ENCODE measurements around the gene ADGRE1.
"Not testable (repeated sequence)": the region's sequence is repeated elsewhere in the genome, so short reads cannot be mapped to it uniquely, and the experiment has no call there.

Gene ADGRE1

GRCh38 chr19:6887316-6887715 lies at the start of gene ADGRE1:
TSS of gene ADGRE1 (plus strand) at chr19:6887579. CDS start at chr19:6887609, 30 bp downstream.
- no peak for DNase-seq

GRCh38 chr19:6838062-6838655 lies 49.2 kb upstream of the ADGRE1 start:
- DNase-seq, result no peak

- DNase-seq, result no peak
Measured at GRCh38 chr19:6842871-6843607, 44.3 kb upstream of the ADGRE1 start.

GRCh38 chr19:6847828-6848200 lies 39.6 kb upstream of the ADGRE1 start:
- no peak for DNase-seq

GRCh38 chr19:6848986-6849385 lies 38.4 kb upstream of the ADGRE1 start:
- DNase-seq, result no peak

GRCh38 chr19:6849876-6850275 lies 37.5 kb upstream of the ADGRE1 start:
- DNase-seq, result no peak

- no peak for DNase-seq
Measured at GRCh38 chr19:6851359-6851758, 36.0 kb upstream of the ADGRE1 start.

GRCh38 chr19:6852001-6852400 lies 35.4 kb upstream of the ADGRE1 start:
- DNase-seq, result no peak

GRCh38 chr19:6853868-6854267 lies 33.5 kb upstream of the ADGRE1 start:
- no peak for DNase-seq

- no peak for DNase-seq
Measured at GRCh38 chr19:6854758-6855157, 32.6 kb upstream of the ADGRE1 start.

GRCh38 chr19:6856749-6857372 lies 30.5 kb upstream of the ADGRE1 start:
- peak in 18 of 51 donors; percentile 0 to 34 (median 12) for DNase-seq

GRCh38 chr19:6861683-6862286 lies 25.6 kb upstream of the ADGRE1 start:
- DNase-seq, result no peak

- DNase-seq, result peak in 47 of 51 donors; percentile 1 to 73 (median 38)
Measured at GRCh38 chr19:6862673-6863078, 24.7 kb upstream of the ADGRE1 start.

- no peak for DNase-seq
Measured at GRCh38 chr19:6864325-6864940, 22.9 kb upstream of the ADGRE1 start.

- DNase-seq, result no peak
Measured at GRCh38 chr19:6865849-6866248, 21.5 kb upstream of the ADGRE1 start.

GRCh38 chr19:6866741-6867151 lies 20.6 kb upstream of the ADGRE1 start:
- DNase-seq, result no peak

GRCh38 chr19:6868351-6868750 lies 19.0 kb upstream of the ADGRE1 start:
- peak in 17 of 51 donors; percentile 1 to 39 (median 9) for DNase-seq

GRCh38 chr19:6869151-6869882 lies 18.1 kb upstream of the ADGRE1 start:
- DNase-seq, result not testable (repeated sequence)

GRCh38 chr19:6873708-6874431 lies 13.5 kb upstream of the ADGRE1 start:
- no peak for DNase-seq

GRCh38 chr19:6875218-6875617 lies 12.2 kb upstream of the ADGRE1 start:
- DNase-seq, result no peak
